ENCODE measurements around the gene RNF181.
"Not testable (repeated sequence)": the region's sequence is repeated elsewhere in the genome, so short reads cannot be mapped to it uniquely, and the experiment has no call there.

Gene RNF181

DNA sequence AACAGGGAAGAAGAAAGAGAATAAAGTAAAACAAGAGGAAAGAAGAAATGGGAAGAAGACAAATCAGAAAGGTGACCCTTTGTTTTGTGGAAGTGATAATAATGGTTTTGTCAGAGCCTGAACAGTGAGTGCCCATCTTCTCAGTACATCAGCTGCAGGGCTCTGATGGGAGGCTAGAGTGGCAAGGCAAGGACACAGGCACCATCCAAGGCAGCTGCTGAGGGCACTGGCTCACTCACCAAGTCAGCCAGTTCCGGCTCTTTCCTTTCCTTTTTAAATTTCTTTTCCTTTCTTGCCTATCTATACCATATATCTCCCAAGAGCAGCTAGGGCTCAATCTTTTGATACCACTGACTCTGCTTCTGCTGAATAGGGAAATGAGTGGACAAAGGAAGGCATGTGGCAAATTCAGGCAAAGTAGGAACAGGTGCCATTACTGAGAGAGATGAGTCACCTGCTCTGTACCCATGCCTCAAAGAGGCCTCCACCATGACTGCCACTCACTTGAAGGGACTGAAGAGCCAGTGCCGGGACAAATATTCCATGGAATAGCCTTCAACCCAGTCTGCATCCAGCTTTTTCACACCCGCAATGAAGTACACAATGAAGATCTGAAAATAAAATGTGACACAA is 40.4 kb upstream of the RNF181 start:
- Mint-ChIP-seq H3K9me3 (no peaks in the 10 kb centered on the region), H3K4me3 (no peak overlapping the region), H3K27me3 (ENCODE audit: low read depth, poor library complexity) (no peaks in the 10 kb centered on the region), H3K27ac (peak overlapping the region; percentile 29), H3K4me1 (peaks cover 11% of the 10 kb centered on the region), H3K36me3 (ENCODE audit: low read depth) (peaks cover 38% of the 10 kb centered on the region)
- TF ChIP-seq, protein P1, sequence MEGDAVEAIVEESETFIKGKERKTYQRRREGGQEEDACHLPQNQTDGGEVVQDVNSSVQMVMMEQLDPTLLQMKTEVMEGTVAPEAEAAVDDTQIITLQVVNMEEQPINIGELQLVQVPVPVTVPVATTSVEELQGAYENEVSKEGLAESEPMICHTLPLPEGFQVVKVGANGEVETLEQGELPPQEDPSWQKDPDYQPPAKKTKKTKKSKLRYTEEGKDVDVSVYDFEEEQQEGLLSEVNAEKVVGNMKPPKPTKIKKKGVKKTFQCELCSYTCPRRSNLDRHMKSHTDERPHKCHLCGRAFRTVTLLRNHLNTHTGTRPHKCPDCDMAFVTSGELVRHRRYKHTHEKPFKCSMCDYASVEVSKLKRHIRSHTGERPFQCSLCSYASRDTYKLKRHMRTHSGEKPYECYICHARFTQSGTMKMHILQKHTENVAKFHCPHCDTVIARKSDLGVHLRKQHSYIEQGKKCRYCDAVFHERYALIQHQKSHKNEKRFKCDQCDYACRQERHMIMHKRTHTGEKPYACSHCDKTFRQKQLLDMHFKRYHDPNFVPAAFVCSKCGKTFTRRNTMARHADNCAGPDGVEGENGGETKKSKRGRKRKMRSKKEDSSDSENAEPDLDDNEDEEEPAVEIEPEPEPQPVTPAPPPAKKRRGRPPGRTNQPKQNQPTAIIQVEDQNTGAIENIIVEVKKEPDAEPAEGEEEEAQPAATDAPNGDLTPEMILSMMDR (IDR thresholded peaks at IDR 0.05): no peak
- no peak for DNase-seq

DNA sequence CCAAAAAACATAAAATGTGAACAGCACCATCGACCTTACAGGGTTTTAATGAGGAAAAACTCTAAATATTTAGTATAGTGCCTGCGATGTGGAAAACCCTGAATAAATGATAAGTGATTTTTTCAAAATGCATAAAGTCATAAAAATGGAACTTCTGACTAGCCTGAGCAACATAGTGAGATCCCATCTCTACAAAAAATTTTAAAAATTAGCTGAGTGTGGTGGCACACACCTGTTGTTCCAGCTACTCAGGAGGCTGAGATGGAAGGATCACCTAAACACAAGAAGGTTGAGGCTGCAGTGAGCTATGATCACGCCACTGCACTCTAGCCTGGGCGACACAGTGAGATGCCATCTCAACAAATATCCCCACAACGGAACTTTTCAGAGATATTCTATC is 38.4 kb upstream of the RNF181 start:
- no peak overlapping the region for H3K4me3 Mint-ChIP-seq
- H3K36me3 Mint-ChIP-seq (ENCODE audit: low read depth): peaks cover 25% of the 10 kb centered on the region

DNA sequence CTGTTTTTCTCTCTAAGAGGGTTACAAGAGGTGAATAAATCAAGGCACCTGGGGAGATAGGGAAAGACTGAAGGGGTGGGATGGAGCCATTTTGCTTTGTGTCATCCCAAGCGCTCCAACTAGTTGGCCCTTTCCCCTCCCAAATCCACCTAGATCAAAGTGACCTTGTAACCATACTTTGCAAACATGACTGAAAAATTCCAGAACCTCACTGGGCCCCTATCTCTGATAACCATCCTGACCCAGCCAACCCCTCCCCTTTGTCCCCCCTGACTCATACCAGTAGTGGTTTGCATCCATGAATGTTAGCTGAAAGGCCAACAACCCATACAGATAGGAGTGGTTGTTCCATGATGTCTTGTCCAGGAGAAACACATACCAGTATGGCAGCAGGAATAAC is 37.4 kb upstream of the RNF181 start:
- no peaks in the 10 kb centered on the region for H3K27me3 Mint-ChIP-seq (ENCODE audit: low read depth, poor library complexity)
- H3K36me3 Mint-ChIP-seq (ENCODE audit: low read depth): peaks cover 25% of the 10 kb centered on the region
- H3K9me3 Mint-ChIP-seq: no peaks in the 10 kb centered on the region
- peaks cover 25% of the 10 kb centered on the region for H3K4me1 Mint-ChIP-seq
- H3K27ac Mint-ChIP-seq: no peak overlapping the region
- TF ChIP-seq, protein P1 (IDR thresholded peaks at IDR 0.05): no peak
- DNase-seq: no peak
- H3K4me3 Mint-ChIP-seq: no peak overlapping the region

More for the DNA sequence above, 38.4 kb upstream of the RNF181 start:
- DNase-seq: no peak
- H3K9me3 Mint-ChIP-seq: no peaks in the 10 kb centered on the region
- TF ChIP-seq, protein P1 (IDR thresholded peaks at IDR 0.05): no peak
- no peak overlapping the region for H3K27ac Mint-ChIP-seq
- peaks cover 25% of the 10 kb centered on the region for H3K4me1 Mint-ChIP-seq
- no peaks in the 10 kb centered on the region for H3K27me3 Mint-ChIP-seq (ENCODE audit: low read depth, poor library complexity)

DNA sequence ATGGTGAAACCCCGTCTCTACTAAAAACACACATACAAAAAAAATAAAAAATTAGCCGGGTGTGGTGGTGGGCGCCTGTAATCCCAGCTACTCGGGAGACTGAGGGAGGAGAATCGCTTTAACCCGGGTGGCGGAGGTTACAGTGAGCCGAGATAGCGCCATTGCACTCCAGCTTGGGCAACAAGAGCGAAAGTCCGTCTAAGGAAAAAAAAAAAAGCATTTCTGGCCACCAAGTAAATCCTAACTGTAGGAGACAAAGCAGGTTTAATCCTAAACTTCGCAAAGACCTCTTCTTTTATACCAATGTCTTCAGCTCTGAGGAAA is 35.2 kb upstream of the RNF181 start:
- H3K4me3 Mint-ChIP-seq: peak overlapping the region; percentile 100
- H3K27me3 Mint-ChIP-seq (ENCODE audit: low read depth, poor library complexity); DNase-seq; H3K9me3 Mint-ChIP-seq: not testable (repeated sequence)
- peak overlapping the region; percentile 78 for H3K27ac Mint-ChIP-seq
- peaks cover 11% of the 10 kb centered on the region for H3K36me3 Mint-ChIP-seq (ENCODE audit: low read depth)
- peaks cover 25% of the 10 kb centered on the region for H3K4me1 Mint-ChIP-seq

DNA sequence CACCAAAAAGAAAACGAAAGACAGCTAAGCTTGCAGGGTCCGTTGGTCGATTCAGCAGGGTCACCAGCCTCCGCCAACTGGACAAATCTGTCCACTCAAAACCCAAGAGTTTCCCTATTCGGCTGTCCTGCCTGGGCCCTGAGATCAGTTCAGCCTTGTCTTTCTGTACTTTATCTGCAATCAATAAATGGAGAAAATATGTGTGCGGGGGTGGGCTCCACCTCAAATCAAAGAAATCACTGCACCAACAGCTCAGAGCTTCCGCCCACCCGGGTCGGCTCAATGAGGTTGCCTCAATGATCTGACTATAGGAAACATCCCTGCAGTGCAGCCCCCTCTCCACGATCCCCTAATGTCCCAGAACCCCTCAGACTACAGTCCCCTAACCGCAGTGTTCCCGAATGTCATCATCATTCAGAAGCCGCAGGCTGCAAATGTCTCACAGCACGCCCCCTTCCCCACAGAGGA is 34.7 kb upstream of the RNF181 start:
- H3K4me3 Mint-ChIP-seq: peak overlapping the region; percentile 100
- H3K27ac Mint-ChIP-seq: peak overlapping the region; percentile 78
- peaks cover 10% of the 10 kb centered on the region for H3K36me3 Mint-ChIP-seq (ENCODE audit: low read depth)
- DNase-seq: no peak
- H3K4me1 Mint-ChIP-seq: peaks cover 25% of the 10 kb centered on the region
- no peaks in the 10 kb centered on the region for H3K9me3 Mint-ChIP-seq
- TF ChIP-seq, protein P1 (IDR thresholded peaks at IDR 0.05): no peak
- peaks cover 3% of the 10 kb centered on the region for H3K27me3 Mint-ChIP-seq (ENCODE audit: low read depth, poor library complexity)

DNA sequence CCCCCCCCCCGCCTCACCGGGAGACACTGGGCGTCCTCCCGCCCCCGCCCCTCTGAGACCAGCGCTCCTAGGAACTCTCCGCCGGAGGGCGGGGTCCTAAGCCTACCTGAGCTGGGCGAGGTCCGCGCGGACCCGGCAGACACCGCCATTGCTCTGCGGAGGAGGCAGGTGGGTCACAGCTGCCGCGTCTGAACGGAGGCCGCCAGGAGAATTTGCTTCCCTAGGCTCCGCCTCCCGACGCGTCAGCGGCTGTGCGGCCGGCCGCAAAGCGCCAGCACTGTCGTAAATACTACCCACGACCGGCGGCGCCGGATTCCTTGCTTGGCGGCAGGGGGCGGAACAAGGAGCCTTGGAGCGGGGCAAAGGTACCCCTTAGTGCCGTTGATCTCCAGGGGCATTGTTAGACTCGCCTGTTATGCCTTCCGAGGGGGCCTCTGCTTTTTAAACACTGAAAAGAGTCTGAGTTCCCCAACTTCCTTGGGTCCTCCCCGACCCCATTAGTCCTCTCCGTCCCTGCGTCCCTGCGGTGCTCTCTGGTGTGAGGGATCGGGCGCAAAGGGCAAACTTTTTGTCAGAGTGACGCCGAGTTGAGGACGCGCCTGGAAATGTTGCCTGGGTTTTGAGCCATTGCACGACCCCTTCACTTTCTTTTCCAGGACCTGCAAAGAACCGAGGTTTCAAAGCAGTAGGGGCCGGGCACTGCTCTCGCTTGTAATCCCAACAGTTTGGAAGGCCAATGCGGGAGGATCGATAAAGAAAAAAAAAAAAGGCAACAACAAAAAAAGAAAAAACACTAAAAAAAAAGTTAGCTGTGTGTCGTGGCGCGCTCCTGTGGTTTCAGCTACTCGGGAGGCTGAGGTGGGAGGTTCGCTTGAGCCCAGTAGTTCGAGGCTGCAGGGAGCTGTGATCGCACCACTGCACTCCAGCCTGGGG is 34.0 kb upstream of the RNF181 start, which contains the start of gene GGCX:
Gene GGCX, minus strand, starts transcription at position 214 of the 933 bp plus-strand sequence. Its CDS starts 65 bp downstream, at position 149.
- H3K4me3 Mint-ChIP-seq: peak within 1 kb of the TSS; percentile 100
- H3K4me1 Mint-ChIP-seq: peaks cover 25% of the 10 kb centered on the region
- H3K9me3 Mint-ChIP-seq: no peaks in the 10 kb centered on the region
- H3K27me3 Mint-ChIP-seq (ENCODE audit: low read depth, poor library complexity): peaks cover 3% of the 10 kb centered on the region
- peaks cover 10% of the 10 kb centered on the region for H3K36me3 Mint-ChIP-seq (ENCODE audit: low read depth)
- peak within 1 kb of the TSS; percentile 99 for H3K27ac Mint-ChIP-seq
- TF ChIP-seq, protein P1 (IDR thresholded peaks at IDR 0.05): no peak
- DNase-seq: peak; percentile 95
